SH-SY5Y (cell line): Measurements from ENCODE around the gene RHBG.

Experiments used
- GATA2 ChIP-seq: IDR thresholded peaks from 2 replicates; pipeline ENCODE4 v1.6.1; 2011; ENCODE audit warnings: mild to moderate bottlenecking, low read depth, low read length
- GATA3 ChIP-seq: IDR thresholded peaks from 2 replicates; pipeline ENCODE4 v1.6.1; 2011; ENCODE audit warnings: low read depth, mild to moderate bottlenecking, low read length, moderate library complexity

The RHBG gene

DNA sequence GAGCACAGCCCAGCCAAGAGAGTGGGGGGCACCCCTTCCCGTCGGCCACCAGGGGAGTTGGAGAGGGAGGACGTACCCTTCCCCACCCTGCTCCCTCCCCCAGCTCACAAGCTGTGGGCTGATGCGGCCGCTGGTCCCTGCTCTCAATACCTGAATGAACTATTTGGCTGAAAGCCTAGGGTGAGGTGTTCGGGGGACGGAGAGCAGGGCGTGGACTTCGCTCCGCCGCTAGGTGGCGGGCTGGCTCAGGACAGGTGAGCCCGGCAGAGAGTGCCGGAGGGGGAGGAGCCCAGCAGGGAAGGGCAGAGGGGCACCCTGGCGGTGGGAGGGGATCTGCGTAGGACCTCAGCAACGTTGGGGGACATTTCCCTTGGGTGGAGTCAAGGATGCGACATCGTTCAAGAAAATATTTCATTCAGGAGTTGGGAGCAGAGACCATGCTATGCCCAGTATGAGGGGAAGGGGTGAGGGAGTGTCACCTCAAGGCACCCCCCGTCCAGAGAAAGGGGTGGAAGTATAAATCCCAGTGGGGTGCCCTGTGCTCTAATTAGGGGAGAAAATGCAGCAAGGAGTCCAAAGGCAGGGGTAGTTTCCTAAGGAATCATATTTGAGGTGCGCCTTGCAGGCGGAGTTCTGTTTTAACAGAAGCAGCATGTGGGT, 12.0 kb upstream of the RHBG start:
- TF ChIP-seq GATA2, result no peak
- no peak for TF ChIP-seq GATA3

DNA sequence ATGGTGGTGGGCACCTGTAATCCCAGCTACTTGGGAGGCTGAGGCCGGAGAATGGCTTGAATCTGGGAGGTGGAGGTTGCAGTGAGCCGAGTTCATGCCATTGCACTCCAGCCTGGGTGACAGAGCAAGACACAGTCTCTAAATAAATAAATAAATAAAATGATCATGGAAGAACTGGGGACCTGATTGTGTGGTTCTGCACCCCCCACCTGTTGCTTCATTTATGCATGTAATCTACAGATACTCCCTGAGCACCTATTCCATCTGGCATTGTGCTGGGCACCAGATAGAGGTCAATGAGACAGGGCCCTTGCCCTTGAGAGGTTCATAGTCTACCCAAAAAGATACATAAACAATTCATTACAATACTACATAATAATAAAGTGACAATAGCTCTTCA, 11.0 kb upstream of the RHBG start:
- TF ChIP-seq GATA3, result no peak

DNA sequence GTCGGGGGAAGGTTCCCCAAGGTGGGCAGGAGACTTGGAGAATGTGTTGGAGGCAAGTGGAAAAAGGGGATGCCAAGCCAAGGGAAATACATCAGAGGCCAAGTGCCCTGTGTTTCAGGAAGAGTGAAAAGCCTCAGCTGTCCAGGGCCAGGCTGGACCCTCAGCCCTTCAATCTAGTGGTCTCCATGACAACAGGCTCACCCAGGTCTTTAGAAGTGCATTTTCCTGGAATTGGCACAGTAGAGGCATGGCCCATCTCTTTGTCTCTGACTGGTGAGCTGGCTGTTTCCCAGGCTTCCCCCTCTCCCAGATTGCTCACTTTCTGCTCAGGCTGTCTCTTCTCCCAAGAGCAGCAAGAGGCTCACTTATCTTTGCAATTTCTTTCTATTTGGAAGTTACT, 10.4 kb upstream of the RHBG start:
- no peak for TF ChIP-seq GATA3
- TF ChIP-seq GATA2, result no peak

DNA sequence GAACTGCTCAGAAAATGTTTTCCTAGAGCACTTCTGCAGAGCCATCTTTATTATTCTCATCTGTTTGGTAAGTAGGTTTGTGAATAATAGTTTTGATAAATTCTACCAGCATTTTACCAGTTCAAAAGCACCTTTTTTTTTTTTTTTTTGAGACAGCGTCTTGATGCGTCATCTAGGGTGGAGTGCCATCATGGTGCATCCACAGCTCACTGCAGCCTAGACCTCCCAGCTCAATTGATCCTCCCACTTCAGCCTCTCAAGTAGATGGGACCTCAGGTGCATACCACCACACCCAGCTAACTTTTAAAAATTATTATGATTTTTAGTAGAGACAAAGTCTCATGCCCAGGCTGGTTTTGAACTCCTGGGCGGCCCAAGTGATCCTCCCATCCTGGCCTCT, 9.8 kb upstream of the RHBG start:
- no peak for TF ChIP-seq GATA3
- TF ChIP-seq GATA2, result no peak

DNA sequence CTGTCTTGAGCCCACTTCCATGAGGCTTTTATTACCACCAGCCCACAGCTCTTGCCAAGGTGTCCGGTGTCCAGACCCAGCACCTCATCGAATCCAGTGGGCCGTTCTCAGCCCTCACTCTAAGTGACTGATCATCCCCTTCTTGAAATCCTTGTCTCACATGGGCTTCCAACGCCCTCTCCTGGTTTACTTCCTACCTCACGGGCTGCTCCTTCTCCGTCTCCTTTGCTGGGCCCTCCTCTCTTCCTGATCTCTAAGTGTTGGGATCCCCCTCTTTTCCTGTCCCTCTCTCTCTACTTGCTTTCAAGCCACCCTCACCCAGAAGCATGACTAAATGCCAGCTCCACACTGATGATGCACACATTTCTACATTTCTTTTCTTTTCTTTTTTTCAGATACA, 9.0 kb upstream of the RHBG start:
- no peak for TF ChIP-seq GATA3
- no peak for TF ChIP-seq GATA2

DNA sequence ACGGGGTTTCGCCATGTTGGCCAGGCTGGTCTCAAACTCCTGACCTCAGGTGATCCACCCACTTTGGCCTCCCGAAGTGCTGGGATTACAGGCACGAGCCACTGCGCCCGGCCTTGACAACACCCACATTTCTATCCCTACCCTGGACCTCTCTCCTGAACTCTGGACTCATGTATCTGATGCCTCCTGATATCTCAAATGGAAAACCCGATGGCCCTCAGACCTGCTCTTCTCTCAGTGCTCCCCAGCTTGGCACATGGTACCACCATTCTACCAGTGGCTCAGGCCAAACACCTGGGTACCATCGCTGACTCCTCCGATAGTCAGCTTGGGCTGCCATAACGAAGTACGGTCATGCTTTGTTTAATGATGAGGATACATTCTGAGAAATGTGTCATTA, 8.5 kb upstream of the RHBG start:
- no peak for TF ChIP-seq GATA2
- TF ChIP-seq GATA3, result no peak

DNA sequence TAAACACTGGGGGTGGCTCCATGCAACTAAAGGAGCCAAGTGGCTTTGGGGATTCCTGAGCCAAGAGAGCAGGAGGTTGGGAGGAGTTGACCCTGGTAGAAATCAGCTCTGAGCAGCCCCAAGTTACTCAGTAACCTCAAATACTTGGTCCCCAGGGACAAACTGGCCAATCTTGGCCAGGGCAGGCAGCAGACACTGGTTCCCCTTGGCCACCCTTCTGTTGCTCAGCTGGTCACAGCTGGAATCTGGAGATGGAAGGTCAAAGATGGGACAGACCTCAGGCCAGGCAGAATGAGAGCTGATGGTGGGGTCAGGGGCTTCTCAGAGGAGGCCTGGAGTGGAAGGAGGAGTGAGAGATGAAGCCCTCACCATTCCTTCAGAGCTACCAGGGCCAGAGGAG, 3.3 kb upstream of the RHBG start:
- TF ChIP-seq GATA2 (no peak), GATA3 (no peak)

DNA sequence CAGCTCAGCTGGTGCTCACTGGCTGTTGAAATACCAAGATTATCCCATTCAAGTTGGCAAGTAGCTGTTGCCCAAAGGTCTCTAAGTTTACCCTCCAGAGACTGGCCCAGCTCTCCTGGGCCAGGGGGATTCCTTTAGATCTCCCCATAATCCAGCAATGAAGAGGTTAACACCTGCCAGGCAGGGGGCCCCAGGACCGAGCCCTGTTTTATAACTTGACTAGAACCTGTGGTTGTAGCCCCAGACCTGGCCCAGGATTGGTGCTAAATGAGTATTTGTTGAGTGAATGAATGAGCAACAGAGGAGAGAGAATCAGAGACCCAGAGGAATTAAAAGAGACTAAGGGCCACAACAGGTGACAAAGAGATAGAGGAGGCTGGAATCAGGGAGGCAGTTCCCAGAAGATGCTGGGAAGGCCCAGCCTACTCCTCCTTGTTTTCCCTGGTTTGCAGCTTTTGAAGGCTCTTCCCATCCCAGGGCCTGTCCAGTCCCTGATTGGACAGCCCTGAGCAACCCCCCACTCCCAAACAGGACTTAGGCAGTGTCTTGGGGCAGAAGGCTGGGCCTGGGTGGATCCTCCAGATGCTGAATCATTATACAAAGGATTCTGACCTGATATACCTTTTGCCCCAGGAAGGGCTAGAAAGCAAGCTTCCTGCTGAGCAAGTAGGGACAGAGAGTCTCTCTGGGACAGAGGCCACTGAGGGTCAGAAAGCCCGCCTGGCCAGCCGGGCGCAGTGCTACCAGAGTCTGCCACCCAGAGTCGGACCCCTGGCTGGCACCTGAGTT, 2.4 kb upstream of the RHBG start:
- no peak for TF ChIP-seq GATA2
- TF ChIP-seq GATA3, result no peak

DNA sequence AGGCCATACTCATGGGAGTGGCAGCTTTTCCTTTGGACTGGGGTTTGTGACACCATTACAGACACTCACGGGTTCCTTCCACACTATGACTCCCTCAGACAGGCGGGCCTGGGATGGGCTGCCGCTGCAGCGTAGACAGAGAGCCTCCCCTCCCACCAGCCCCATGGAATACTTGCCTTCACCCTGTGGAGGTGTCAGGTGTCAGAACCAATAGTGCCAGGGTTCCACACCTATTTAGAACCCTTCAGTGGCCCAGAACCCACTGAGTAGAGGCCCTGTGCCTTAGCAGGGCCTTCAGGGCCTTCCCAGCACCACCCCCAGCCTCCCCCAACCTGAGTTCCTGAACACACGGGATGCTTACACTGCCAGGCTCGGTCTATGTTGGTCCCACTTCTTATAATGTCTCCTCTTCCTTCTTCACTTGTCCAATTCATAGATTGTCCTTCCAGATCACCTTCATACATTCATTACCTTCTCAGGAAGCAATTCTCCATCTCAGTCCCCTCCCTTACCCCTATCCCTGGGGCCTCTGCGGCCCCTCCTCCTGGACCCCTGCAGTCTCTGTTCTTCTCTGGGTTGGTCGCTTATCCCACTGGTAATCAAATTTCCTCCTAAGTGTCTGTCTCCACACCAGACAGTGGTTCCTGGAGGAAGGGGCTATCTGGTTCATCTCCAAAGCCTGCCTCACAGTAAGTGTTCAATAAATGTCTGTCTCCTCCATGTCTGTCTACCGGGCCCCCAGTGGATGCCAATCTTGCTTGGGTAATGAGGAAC, 1.4 kb upstream of the RHBG start:
- TF ChIP-seq GATA2, result no peak
- no peak; the same call in 1 of the 2 replicates for TF ChIP-seq GATA3

DNA sequence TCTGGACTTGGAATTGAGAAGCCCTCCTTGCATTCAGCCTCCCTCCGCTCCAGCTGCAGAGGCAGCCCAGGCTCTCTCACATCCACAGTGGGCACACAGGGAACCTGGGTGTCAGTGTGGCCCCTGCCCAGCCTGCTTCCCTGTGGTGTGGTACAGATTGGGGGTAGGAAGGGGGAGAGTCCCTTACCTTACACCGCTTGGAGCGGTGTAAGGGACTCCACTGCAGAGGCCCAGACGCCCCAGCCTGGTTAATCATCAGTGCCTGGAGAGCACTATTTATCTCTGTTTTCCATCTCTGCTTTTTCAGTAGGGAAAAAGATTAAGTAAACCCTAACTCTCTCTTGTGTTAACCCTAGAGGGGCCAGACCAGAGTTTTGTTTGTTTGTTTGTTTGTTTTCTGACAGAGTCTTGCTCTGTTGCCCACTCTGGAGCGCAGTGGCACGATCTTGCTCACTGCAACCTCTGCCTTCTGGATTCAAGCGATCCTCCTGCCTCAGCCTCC, 803 bp upstream of the RHBG start:
- TF ChIP-seq GATA2 (peak; percentile 90), GATA3 (0 out of 2 replicates have a peak, but pooled peaks have one; percentile 45)

DNA sequence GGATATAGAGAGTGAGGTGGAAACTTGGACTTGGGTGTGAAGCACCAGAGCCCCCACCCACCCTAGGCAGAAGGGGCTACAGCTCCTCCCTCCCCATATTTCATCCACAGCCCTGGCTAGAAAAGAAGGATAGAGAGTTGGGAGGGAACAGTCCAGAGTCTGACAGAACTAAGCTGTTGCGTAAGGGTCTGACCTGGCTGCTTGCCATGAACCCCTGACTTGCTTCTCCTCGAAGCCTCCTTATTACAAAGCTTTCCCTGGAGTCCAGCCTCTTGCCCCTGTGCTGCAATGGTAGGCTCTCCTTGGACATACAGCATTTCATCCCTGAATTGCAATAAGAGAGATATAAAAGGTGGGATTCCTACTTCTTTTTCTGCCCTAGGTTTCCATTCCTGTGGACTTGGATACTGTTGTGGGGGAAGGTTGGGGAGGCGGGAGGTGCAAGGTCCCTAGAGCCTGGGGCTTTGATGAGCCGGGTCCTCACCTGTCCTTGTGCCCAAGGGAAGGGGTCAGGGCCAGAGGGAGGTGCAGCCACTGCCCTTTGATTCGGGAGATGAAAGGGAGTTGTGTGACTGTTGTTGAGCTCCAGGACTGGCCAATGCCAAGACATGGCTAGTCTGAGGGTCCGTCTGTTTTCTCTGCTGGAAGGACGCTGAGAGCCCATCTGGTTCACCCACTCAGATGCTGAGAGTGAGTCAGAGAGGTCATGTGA, 2.7 kb downstream of the RHBG start:
- no peak for TF ChIP-seq GATA3
- no peak for TF ChIP-seq GATA2

DNA sequence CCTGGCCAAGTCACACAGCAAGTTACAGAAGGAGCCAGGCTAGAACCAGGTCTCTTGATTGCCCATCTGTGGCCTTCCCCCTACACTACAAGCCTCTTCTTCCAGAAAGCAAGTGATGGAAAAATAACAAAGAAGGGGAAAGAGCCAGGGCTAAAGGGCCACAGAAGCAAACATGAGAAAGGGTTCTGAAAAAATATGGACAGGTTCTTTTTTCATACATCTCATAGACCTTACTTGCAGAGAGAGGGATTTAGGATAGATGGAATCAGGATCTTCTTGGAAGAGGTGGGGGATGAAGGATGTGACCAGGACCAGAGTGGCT, 3.2 kb downstream of the RHBG start:
- TF ChIP-seq GATA3 (no peak), GATA2 (no peak)

DNA sequence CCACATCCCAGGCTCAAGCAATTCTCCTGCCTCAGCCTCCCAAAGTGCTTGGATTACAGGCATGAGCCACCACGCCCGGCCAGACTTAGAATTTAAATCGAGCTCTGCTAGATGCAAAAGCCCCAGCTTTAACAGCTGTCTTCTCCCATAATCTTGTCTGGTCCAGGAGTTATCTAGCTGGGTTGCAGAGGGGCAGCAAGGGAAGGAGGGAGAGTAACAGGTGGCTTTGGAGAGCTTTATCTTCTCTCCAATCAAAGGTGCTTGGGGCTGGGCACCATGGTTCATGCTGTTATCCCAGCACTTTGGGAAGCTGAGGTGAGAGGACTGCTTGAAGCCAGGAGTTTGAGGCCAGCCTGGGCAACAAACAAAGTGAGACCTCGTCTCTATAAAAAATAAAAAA, 3.9 kb downstream of the RHBG start:
- TF ChIP-seq GATA2 (no peak), GATA3 (no peak)

DNA sequence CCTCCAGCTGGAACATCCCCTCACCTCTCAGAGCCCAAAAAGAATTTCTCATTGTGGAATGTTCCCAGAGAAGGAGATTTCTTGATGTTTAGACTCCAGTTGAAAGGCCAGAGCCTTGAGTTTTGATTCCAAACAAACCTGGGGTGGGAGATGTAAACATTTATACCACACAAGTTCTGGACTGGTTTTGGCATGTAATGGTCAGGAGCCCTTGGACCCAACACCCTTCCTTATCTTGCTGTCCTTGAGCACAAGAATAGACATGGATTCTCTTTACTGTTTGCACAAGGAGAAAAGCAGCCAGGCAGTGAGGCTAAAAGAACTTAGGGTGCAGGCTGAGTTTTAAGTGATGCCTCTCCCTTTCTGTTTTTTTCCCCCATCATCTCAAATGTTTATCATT, 4.5 kb downstream of the RHBG start:
- TF ChIP-seq GATA3, result no peak
